Natural killer cell treated with Interleukin-12 subunit alpha and Interleukin-12 subunit beta and Interleukin-15 and Interleukin-18, amount 100 ng/mL, for 72 hours (primary cell): ENCODE results near the gene KBTBD6. TPM values are rescaled to one million over a fixed set of nuclear protein-coding genes. Genes with fewer than 3 reads are reported as not detected.
"Not testable (repeated sequence)": the region's sequence is repeated elsewhere in the genome, so short reads cannot be mapped to it uniquely, and the experiment has no call there.

Source experiments
- ATAC-seq, 2 donors: fragments of 150-1000 bp; cut with Tn5 transposase in 1 of 2; sonication (Bioruptor Pico), chemical (Tn5 transposase) in 1 of 2; 2 replicates each; pipeline ENCODE4 v1.10.0; 2021
- DNase-seq: peaks from one replicate; pipeline ENCODE4 v3.0.0; 2022; ENCODE audit warnings: low spot score
- H3K27ac Mint-ChIP-seq, 2 donors: 1 replicate in 1 of 2; 2 replicates in 1 of 2; pipeline ENCODE4 v1.8.0; 2022; ENCODE audit warnings: mixed read lengths in 2 of 2, mild to moderate bottlenecking in 1 of 2, moderate library complexity in 1 of 2
- H3K27me3 Mint-ChIP-seq, 2 donors: 1 replicate in 1 of 2; 2 replicates in 1 of 2; pipeline ENCODE4 v1.8.0; 2022; ENCODE audit warnings: mixed read lengths in 2 of 2
- H3K36me3 Mint-ChIP-seq: one replicate; pipeline ENCODE4 v1.8.0; 2022; ENCODE audit warnings: mixed read lengths
- H3K4me1 Mint-ChIP-seq, 2 donors: 1 replicate in 1 of 2; 2 replicates in 1 of 2; pipeline ENCODE4 v1.8.0; 2022; ENCODE audit warnings: low read depth in 2 of 2, mixed read lengths in 2 of 2, mild to moderate bottlenecking in 1 of 2
- H3K4me3 Mint-ChIP-seq: one replicate; pipeline ENCODE4 v1.8.0; 2022; ENCODE audit warnings: mixed read lengths
- H3K9me3 Mint-ChIP-seq: 2 replicates; pipeline ENCODE4 v1.8.0; 2022; ENCODE audit warnings: mixed read lengths
- total RNA-seq, 2 donors: library from RNA; stranded (reverse); gene quantifications; one replicate each; pipeline ENCODE4 v1.2.3, GENCODE V29; 2022

The KBTBD6 gene
- total RNA-seq, 2 donors from 2014 or later, result 4.2 to 7.3 TPM

DNA sequence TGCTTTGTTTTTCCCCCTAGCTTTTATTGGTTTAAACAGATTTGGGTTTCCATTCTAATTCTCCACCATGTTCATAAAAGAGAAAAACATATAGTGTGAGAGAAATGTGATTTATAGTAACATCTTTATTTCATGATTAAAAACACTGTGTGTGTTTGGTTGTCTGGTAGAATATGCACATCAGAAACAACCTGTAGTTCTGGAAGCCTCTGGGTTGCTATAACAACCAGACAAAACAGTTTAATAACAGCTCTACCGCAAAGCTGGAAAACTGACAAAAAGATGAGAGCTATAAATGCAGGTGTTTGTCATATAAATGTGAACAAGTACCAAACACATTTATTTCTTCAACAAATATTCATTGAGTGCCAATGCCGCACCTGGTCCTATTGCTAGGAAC, 9.8 kb downstream of the KBTBD6 start:
- Mint-ChIP-seq H3K4me3 (no peak overlapping the region), H3K27me3 (no peaks in the 10 kb centered on the region), H3K27ac (no peak overlapping the region), H3K9me3 (no peaks in the 10 kb centered on the region), H3K4me1 (no peaks in the 10 kb centered on the region), H3K36me3 (peaks cover 6% of the 10 kb centered on the region)
- DNase-seq (no peak), ATAC-seq (no peak)

DNA sequence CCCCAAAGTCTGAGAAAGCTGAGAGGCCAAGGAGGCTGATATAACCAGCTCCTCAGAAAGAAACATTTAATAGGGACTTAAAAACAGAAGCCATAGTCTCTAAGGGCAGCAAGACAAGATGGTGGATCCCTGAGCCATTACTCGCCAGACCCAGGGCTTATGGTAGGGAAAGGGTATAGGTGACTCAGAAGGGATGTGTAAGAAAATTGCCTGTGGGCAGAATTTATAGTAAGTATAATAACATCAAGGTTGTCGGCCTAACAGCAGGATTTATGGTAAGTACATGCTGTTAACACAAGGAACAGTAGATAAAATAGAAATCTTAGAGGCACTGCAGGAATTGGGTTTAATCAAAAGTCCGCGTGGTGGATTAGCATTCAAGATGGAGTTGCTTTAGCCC, 14.7 kb downstream of the KBTBD6 start:
- ATAC-seq, result no peak
- Mint-ChIP-seq H3K27ac (no peak overlapping the region), H3K9me3 (no peaks in the 10 kb centered on the region), H3K4me1 (no peaks in the 10 kb centered on the region), H3K4me3 (no peak overlapping the region), H3K36me3 (no peaks in the 10 kb centered on the region), H3K27me3 (no peaks in the 10 kb centered on the region)
- no peak for DNase-seq

DNA sequence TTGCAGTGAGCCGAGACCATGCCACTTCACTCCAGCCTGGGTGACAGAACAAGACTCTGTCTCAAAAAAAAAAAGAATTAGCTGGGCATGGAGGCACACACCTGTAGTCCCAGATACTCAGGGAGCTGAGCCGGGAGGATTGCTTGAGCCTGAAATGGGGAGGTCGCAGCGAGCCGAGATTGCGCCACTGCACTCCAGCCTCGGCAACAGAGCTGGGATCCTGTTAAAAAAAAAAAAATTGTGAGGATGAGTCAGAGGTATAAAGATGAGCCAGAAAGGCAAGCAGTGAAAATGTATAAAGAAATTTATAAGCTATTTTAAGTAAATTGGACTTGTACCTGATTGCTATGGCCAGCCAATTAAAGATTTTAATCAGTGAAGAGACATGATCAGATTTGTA, 21.1 kb downstream of the KBTBD6 start:
- no peak overlapping the region for H3K27ac Mint-ChIP-seq
- DNase-seq (no peak), ATAC-seq (no peak)
- no peaks in the 10 kb centered on the region for H3K27me3 Mint-ChIP-seq
- no peak overlapping the region for H3K4me3 Mint-ChIP-seq
- no peaks in the 10 kb centered on the region for H3K4me1 Mint-ChIP-seq
- H3K36me3 Mint-ChIP-seq, result no peaks in the 10 kb centered on the region
- H3K9me3 Mint-ChIP-seq, result no peaks in the 10 kb centered on the region

DNA sequence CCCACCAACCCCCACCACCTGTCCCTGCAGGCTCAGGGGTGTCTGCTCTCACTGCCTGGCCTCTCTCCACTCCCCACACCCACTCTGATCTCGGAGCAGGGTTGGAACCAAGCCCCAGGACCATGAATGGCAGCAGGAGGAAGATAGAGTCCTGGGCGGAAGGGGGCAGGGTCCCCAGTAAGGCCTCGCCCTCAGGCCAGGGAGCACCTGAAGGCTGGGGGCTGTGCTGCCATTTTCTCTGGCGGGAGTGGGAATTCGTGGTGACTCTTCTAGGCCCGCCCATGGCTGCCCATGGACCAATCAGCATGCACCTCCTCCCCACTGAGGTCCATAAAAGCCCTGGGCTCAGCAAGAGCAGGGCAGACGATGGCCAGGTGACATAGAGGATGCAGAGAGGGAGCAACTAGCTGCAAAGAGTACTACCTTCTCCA, 25.0 kb downstream of the KBTBD6 start:
- ATAC-seq, result no peak
- H3K36me3 Mint-ChIP-seq, result no peaks in the 10 kb centered on the region
- no peak for DNase-seq
- no peaks in the 10 kb centered on the region for H3K9me3 Mint-ChIP-seq
- no peak overlapping the region for H3K27ac Mint-ChIP-seq
- no peaks in the 10 kb centered on the region for H3K27me3 Mint-ChIP-seq
- no peaks in the 10 kb centered on the region for H3K4me1 Mint-ChIP-seq
- H3K4me3 Mint-ChIP-seq, result no peak overlapping the region

DNA sequence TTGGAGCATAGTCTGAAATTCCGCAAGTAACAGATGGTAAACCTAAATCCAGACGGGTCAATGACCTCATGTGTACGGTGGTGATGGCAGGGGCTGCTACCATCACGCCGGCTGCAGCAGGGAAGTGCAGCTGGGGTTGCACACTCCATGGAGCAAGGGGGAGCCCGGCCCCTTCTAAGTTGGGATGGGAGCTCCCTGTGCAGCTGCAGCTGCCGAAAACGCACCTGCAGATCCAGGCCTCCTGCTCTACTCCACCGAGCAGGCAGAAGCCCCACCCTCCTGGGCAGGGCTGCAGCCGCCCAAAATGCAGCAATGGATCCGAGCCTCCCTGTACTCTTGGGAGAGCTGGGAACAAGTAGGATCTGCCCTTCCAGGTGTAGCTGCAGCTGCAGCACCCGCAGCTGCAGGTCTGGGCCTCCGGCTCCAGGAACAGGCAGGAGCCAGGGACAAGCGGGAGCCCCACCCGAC, 25.5 kb downstream of the KBTBD6 start:
- Mint-ChIP-seq H3K36me3 (no peaks in the 10 kb centered on the region), H3K27me3 (no peaks in the 10 kb centered on the region), H3K9me3 (no peaks in the 10 kb centered on the region), H3K4me1 (no peaks in the 10 kb centered on the region), H3K4me3 (no peak overlapping the region), H3K27ac (no peak overlapping the region)
- ATAC-seq (no peak), DNase-seq (no peak)

DNA sequence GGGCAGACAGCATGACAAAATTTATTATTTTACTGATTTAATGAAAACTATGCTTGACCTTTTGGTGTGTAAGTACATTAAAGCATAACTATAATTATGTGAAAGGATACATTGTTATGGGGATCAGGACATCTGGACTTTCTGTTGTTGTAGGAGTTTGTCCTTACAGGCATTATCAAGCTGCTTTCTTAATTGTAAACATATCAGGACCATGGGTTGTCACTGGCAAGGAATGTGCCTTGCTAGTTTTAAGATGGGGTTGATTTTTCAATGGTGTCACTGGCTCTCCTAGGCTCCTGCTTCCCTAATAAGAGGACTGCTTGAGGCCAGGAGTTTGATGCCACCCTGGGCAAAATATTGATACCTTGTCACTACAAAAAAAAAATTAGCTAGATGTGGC, 32.6 kb downstream of the KBTBD6 start:
- no peaks in the 10 kb centered on the region for H3K36me3 Mint-ChIP-seq

DNA sequence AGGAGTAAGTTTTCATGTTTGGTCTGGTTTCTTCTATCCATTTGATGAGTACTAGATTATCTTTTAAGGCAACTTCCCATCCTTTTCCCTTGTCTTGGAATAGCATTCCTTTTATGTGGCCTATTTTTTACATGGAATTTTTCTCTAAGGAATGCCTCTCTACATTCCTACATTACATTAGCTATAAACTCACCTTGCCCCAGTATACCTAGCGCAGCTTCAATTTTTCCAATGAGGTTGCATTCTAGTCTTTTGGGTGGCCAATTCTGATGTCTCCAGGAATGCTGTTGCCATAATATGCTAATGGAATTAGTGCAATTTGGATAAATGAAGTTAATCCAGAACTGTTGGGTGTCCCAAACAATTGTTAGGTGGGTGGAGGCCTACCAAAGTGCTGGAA, 33.8 kb downstream of the KBTBD6 start:
- Mint-ChIP-seq H3K9me3 (no peaks in the 10 kb centered on the region), H3K4me3 (no peak overlapping the region), H3K27ac (no peak overlapping the region), H3K27me3 (peaks cover 3 to 9% of the 10 kb centered on the region in 2 donors), H3K4me1 (no peaks in the 10 kb centered on the region), H3K36me3 (no peaks in the 10 kb centered on the region)
- ATAC-seq, result no peak
- DNase-seq, result no peak

More for the DNA sequence above, 32.6 kb downstream of the KBTBD6 start:
- Mint-ChIP-seq H3K27me3 (peaks cover 3 to 9% of the 10 kb centered on the region in 2 donors), H3K4me3 (no peak overlapping the region), H3K27ac (no peak overlapping the region), H3K9me3 (no peaks in the 10 kb centered on the region), H3K4me1 (no peaks in the 10 kb centered on the region)
- DNase-seq (no peak), ATAC-seq (no peak)

DNA sequence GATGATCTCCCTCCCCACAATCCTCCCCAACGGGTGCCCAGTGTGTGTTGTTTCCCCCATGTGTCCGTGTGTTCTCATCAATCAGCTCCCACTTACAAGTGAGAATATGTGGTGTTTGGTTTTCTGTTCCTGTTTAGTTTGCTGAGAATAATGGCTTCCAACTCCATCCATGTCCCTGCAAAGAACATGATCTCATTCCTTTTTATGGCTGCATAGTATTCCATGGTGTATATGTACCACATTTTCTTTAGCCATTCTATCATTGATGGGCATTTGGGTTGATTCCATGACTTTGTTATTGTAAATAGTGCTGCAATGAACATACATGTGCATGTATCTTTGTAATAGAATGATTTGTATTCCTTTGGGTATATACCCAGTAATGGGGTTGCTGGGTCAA, 36.9 kb downstream of the KBTBD6 start:
- H3K27ac Mint-ChIP-seq, H3K9me3 Mint-ChIP-seq, H3K27me3 Mint-ChIP-seq, ATAC-seq, DNase-seq, H3K4me1 Mint-ChIP-seq, H3K36me3 Mint-ChIP-seq, H3K4me3 Mint-ChIP-seq: not testable (repeated sequence)

DNA sequence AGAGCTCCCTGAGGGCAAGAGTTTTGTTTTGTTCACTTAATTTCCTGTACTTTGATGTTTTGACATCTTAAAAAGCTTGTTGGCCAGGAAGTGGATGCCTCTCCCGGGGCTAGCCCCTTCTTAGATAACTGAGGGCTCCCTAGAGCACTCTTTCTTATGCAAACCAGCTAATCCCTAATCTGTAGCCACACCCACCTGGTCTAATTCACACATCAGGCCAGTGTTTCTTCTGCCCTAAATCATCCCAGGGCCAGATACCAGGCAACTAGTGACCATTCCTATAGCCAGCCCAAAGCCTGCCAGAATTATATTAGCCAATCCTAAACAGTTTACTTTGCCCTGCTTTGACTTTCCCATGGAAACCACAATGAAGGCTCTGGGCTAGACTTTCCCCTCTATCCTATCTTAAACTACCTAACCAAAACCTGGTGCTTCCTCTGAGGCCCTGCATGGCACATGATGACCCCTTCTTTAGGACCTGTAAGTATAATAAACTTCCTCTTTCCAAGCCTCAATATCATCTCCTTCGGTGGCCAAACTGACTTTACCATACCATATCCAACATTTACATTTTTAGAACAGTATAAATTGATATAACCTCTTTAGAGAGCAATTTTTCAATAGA, 46.5 kb downstream of the KBTBD6 start:
- Mint-ChIP-seq H3K9me3 (no peaks in the 10 kb centered on the region), H3K27ac (no peak overlapping the region), H3K4me1 (no peaks in the 10 kb centered on the region), H3K4me3 (no peak overlapping the region), H3K36me3 (peaks cover 11% of the 10 kb centered on the region), H3K27me3 (no peaks in the 10 kb centered on the region)
- no peak for DNase-seq
- no peak for ATAC-seq

DNA sequence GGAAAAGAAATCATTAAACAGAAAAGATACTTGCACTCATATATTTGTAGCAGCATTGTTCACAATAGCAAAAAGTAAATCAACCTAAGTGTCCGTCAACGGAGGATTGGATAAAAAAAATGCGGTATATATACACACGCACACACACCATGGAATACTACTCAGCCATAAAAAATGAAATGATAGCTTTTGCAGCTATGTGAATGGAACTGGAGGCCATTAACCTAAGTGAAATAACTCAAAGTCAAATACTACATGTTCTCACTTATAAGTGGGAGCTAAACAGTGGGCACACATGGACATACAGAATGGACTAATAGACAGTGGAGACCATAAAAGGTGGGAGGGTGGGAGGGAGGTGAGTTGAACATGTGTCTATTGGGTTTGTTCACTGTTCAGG, 52.9 kb downstream of the KBTBD6 start:
- Mint-ChIP-seq H3K4me3 (no peak overlapping the region), H3K9me3 (no peaks in the 10 kb centered on the region), H3K27me3 (no peaks in the 10 kb centered on the region), H3K36me3 (peaks cover 16% of the 10 kb centered on the region), H3K27ac (no peak overlapping the region), H3K4me1 (no peaks in the 10 kb centered on the region)
- no peak for ATAC-seq
- DNase-seq, result no peak

Other genes with a start within 250 kb of the KBTBD6 start
- 10 to 100 TPM; 61.8 to 86.1 TPM for gene ELF1, start 113.5 kb downstream of the KBTBD6 start, total RNA-seq
- 10 to 100 TPM in 1 of 2 donors, 1 to 10 TPM in 1; 8.5 to 10.6 TPM for gene WBP4, start 71.3 kb downstream of the KBTBD6 start, total RNA-seq
- 1 to 10 TPM; 4.1 to 5.3 TPM for gene KBTBD7, start 61.8 kb upstream of the KBTBD6 start, total RNA-seq
- gene MTRF1, start 130.8 kb upstream of the KBTBD6 start, total RNA-seq, result 10 to 100 TPM; 17.2 to 28.3 TPM
- gene NAA16, start 178.5 kb upstream of the KBTBD6 start, total RNA-seq, result 10 to 100 TPM; 16.4 to 38.9 TPM